Measurements from ENCODE around the gene UGCG.

GRCh38 chr9:111853450-111853827 lies 43.2 kb upstream of the UGCG start:
- TF ChIP-seq CTCF (IDR thresholded peaks at IDR 0.05), result no peak
- TF ChIP-seq POLR2A (IDR thresholded peaks at IDR 0.05), result no peak
- no peak for TF ChIP-seq POLR2AphosphoS5 (IDR thresholded peaks at IDR 0.05)

Measured in breast epithelium (tissue), 3 donors.